Prostate gland (tissue), 2 donors: Measurements from ENCODE around the gene PDE7B.

Experiments
- POLR2AphosphoS5 ChIP-seq: sonication (generic); formaldehyde crosslinking; IDR thresholded peaks from one replicate; pipeline ENCODE4 v1.6.1; 2017; ENCODE audit warnings: antibody characterized with exemption
- TF ChIP-seq, protein P1 (sequence below), 4 experiments: fragments of 200-600 bp in 2 of 4; fragments of 450-650 bp in 2 of 4; sonication (generic) in 2 of 4; IDR thresholded peaks; 1 replicate in 3 of 4; 2 replicates in 1 of 4; pipeline ENCODE4 v1.5.1; 2016 to 2019; ENCODE audit warnings: antibody characterized with exemption in 4 of 4, mild to moderate bottlenecking in 2 of 4, moderate library complexity in 2 of 4

DNA sequence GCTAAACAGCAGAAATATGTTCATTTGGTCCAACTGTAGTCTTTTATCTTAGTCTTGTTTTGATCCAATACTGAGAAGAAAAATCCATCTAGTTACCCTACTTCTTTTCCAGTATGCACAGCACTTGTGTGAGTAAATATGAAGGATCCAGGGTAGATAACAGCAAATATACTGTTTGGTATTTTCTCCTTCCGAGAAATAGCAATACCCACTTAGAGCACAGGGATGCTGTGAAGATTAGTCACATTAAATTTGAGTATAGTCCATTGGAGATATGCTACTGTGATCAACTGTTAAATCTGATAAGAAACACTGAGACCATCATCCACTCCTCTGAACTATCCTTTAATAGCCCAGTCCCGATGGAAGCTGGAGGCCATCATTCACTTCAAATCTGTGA lies 145.2 kb downstream of the PDE7B start:
- TF ChIP-seq, protein P1, sequence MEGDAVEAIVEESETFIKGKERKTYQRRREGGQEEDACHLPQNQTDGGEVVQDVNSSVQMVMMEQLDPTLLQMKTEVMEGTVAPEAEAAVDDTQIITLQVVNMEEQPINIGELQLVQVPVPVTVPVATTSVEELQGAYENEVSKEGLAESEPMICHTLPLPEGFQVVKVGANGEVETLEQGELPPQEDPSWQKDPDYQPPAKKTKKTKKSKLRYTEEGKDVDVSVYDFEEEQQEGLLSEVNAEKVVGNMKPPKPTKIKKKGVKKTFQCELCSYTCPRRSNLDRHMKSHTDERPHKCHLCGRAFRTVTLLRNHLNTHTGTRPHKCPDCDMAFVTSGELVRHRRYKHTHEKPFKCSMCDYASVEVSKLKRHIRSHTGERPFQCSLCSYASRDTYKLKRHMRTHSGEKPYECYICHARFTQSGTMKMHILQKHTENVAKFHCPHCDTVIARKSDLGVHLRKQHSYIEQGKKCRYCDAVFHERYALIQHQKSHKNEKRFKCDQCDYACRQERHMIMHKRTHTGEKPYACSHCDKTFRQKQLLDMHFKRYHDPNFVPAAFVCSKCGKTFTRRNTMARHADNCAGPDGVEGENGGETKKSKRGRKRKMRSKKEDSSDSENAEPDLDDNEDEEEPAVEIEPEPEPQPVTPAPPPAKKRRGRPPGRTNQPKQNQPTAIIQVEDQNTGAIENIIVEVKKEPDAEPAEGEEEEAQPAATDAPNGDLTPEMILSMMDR (IDR thresholded peaks at IDR 0.05), result no peak
- TF ChIP-seq POLR2AphosphoS5, result no peak
